Inflammatory macrophage treated with lipopolysaccharide for 4 hours (primary cell): ENCODE measurements around the gene GLA.

Source experiments
- DNase-seq: peaks from one replicate; pipeline ENCODE4 v3.0.0-alpha.2; 2020

Gene GLA

DNA sequence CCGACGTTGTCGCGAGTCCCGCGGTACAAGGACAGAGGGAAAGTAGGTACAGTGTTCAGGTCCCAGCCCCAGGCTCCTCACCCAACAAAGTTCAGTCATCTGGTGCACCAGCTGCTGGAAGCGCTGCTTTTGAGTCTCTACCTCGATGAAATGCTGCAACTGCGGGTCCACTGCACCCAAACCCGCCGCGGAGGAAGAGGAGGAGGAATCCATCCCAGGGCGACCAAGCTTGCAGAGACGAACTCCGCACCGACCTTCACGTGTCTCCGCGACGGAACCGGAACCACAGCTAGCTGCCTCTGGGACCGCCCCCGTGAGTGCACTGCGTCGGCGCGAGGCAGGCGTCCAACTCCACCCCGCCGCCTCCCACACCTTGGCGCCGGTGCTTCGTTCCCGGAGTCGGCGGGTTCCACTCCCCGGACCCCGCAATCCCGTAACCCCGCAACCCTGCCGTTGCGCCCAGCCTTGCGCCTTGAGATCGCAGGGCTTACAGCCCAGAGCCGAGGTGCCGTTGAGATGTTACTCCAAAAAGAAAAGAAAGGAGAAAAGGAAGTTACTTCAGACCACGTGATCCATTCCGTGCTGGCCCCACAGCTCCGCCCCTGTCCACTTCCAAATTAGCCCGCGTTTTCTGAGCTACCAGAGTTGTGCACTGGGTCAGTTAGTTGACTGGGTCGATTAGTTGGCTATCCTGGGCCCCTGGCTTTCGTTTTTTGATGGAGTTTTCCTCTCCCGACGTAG is 59.1 kb downstream of the GLA start, which contains the start of gene TIMM8A:
TIMM8A (minus strand) TSS at position 291 of the 741 bp plus-strand sequence; CDS start at position 213, 78 bp downstream.
- DNase-seq, result peak; percentile 76

- peak; percentile 6 for DNase-seq
Measured at GRCh38 chrX:101347859-101348451, 59.8 kb downstream of the GLA start.
